HT1080 (cell line): Measurements from ENCODE around the gene MAGEH1. TPM values are rescaled to one million over a fixed set of nuclear protein-coding genes. Genes with fewer than 3 reads are reported as not detected.
A peak's percentile ranks its signal among the peaks of the same experiment; 100 is the strongest.
"Not testable (repeated sequence)": the region's sequence is repeated elsewhere in the genome, so short reads cannot be mapped to it uniquely, and the experiment has no call there.

Experiments used
- DNase-seq: peaks from one replicate; pipeline ENCODE4 v3.0.0-alpha.2; 2015; ENCODE audit warnings: low read depth
- polyA plus RNA-seq, 2 experiments: library from polyadenylated mRNA; depleted of rRNA; stranded (reverse); fragments of >200 nt; gene quantifications; 2 replicates each; pipeline ENCODE4 v1.2.3, GENCODE V29; 2015
- total RNA-seq: library from RNA; depleted of rRNA; stranded (reverse); fragments of >200 nt; shearing (Covaris generic); gene quantifications from 2 replicates; pipeline ENCODE4 v1.2.3, GENCODE V29; 2014; rRNA removed

MAGEH1 gene, protein sequence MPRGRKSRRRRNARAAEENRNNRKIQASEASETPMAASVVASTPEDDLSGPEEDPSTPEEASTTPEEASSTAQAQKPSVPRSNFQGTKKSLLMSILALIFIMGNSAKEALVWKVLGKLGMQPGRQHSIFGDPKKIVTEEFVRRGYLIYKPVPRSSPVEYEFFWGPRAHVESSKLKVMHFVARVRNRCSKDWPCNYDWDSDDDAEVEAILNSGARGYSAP
- total RNA-seq, result 7.9 and 10.5 TPM in 2 replicates
- 5.1 and 6.6 TPM in 2 replicates for polyA plus RNA-seq (2015; cell fraction: cytosol; rRNA removed)
- polyA plus RNA-seq (2015; cell fraction: nucleus; rRNA removed), result 6.7 TPM in 2 replicates

DNA sequence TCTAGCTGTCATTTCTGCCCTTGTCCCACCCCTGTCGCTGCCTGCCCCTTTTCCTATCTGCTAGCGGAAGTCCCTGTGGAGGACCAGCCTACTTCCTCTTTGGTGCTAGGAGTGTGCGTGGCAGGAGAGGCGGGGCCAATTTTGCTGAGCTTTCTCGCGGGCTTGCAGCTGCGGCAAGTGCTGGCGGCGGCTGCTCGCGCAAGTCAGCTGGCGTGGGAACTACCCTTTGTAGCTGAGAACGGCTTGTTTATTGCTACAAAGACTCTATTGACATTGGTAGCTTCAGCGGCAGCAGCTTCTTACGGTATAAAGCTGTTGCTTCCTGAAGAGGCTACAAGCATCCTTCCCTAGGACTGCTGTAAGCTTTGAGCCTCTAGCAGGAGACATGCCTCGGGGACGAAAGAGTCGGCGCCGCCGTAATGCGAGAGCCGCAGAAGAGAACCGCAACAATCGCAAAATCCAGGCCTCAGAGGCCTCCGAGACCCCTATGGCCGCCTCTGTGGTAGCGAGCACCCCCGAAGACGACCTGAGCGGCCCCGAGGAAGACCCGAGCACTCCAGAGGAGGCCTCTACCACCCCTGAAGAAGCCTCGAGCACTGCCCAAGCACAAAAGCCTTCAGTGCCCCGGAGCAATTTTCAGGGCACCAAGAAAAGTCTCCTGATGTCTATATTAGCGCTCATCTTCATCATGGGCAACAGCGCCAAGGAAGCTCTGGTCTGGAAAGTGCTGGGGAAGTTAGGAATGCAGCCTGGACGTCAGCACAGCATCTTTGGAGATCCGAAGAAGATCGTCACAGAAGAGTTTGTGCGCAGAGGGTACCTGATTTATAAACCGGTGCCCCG lies at the start of gene MAGEH1:
TSS of gene MAGEH1 (plus strand) at position 138 of the 843 bp plus-strand sequence. CDS start at position 386, 248 bp downstream.
- peak; percentile 67 for DNase-seq

DNA sequence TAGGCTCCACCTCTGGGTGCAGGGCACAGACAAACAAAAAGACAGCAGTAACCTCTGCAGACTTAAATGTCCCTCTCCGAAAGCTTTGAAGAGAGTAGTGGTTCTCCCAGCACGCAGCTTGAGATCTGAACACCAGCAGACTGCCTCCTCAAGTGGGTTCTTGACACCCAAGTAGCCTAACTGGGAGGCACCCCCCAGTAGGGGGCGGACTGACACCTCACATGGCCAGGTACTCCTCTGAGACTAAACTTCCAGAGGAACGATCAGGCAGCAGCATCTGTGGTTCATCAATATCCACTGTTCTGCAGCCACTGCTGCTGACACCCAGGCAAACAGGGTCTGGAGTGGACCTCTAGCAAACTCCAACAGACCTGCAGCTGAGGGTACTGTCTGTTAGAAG lies 24.8 kb upstream of the MAGEH1 start:
- not testable (repeated sequence) for DNase-seq

DNA sequence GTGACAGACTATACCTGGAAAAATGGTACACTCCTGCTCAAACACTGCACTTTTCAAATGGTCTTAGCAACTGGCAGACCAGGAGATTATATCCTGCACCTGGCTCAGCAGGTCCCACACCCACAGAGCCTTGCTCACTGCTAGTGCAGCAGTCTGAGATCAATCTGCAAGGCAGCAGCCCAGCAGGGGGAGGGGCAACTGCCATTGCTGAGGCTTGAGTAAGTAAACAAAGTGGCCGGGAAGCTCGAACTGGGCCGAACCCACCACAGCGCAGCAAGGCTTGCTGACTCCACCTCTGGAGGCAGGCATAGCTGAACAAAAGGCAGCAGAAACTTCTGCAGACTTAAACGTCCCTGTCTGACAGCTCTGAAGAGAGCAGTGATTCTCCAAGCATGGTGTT lies 8.5 kb upstream of the MAGEH1 start:
- DNase-seq, result not testable (repeated sequence)

DNA sequence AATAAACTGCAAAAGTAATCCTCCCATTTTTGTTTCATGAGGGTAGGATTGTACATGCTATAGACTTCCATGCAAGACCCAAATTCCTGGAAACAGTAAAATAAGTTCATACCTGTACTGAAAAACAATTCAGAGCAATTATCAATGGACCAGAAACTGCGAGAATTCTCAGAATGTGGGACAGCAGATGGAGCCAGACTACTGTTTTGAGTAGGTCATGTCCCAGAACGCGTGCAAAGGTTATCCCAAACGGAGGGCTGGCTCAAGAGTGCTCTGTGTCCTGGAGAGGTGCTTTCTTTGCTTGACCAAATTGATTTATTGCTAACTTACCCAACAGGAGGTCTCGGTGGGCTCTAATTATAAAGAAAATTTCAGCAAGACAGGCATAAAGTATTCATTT lies 1.7 kb upstream of the MAGEH1 start:
- DNase-seq, result no peak

DNA sequence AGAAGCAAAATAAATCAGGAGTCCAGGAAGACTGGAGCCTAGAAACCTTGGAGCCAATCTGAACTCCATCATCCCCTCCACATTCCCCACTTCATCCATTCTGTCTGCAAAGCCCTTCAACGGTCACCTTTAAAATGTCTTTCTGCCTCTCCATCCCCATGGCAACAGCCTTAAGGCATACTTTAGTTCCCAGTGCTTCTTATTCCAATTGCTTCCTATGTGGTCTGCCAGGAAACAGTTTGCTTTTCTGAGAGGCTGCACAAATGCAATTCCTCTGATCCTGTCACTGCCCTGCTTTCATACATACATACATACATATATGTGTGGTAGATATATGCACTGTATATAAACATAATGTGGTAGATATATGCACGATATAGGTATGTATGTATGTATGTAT lies 786 bp upstream of the MAGEH1 start:
- DNase-seq, result no peak

DNA sequence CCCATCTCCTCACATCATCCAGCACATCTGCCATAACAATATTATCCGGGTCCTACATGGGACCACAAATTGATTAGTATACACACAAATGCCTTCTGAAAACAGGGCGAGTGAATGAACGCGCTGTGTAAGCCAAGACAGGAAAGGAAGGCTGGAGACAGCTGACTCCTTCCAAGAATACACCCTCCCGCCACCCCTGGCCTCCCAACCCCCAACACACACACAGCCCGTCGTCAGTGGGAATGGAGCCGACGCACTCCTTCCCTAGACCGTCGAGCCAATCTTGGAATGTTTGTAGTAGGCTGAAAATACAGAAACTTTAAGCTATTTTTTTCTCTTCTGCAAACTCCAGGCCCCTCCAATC lies 319 bp upstream of the MAGEH1 start:
- no peak for DNase-seq

DNA sequence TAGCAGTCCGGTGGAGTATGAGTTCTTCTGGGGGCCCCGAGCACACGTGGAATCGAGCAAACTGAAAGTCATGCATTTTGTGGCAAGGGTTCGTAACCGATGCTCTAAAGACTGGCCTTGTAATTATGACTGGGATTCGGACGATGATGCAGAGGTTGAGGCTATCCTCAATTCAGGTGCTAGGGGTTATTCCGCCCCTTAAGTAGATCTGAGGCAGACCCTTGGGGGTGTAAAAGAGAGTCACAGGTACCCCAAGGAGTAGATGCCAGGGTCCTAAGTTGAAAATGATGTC lies 852 bp downstream of the MAGEH1 start:
- DNase-seq, result no peak

DNA sequence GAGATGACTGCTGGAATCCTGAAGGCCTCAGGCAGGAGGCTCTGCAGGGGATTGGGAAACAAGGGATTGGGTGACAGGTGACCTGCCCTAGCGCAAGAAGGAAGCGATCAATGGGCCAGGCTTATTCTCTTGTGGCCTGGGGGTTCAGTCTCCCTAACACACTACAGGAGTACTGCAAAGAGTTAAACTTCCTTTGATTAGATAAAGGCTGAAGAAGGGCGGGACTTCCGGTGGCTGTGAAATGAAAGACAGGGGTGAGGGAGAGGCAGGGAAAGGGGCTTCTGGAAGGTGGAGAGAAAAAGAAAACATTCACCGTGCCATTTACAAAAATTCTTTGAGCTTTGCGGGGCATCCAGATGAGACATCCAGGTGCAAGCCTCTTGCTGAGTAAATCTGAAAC lies 3.8 kb downstream of the MAGEH1 start:
- DNase-seq, result not testable (repeated sequence)

DNA sequence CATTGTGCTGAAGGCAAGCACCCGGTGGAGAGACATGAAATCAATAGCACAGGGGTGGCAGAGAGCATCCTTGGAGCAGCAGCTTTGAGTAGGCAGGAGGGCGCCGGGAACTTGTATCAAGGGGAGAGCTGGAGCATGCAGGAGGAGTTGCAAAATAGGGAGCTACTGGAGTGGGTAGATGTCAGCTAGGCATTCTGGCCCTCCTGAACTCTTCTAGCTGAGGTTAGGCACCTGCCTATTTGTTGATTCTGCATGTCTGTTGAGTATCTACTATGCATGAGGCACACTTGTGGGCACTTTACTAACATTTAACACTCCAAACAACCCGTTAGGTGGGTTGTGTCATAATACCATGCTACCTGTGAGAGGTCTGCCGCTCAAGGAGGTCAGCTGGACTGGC lies 7.5 kb downstream of the MAGEH1 start:
- not testable (repeated sequence) for DNase-seq

DNA sequence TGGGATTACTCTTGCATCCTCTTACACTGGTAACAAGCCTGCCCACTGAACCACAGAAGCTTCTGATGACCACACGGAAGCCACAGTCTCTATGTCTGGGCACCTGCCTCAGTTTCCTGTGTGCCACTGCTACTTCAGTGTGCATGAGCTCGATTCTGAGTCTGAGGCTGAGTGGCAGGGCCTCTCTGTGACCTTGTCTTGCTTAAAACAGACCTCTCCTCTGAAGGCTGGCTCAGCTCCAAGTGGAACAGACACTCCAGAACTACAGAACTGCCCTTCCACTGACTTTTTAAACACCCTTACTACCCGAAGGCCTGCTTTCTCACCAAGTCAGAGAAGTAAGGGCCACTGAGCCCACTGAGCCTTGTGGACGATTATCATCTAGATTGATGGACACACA lies 8.0 kb downstream of the MAGEH1 start:
- not testable (repeated sequence) for DNase-seq

DNA sequence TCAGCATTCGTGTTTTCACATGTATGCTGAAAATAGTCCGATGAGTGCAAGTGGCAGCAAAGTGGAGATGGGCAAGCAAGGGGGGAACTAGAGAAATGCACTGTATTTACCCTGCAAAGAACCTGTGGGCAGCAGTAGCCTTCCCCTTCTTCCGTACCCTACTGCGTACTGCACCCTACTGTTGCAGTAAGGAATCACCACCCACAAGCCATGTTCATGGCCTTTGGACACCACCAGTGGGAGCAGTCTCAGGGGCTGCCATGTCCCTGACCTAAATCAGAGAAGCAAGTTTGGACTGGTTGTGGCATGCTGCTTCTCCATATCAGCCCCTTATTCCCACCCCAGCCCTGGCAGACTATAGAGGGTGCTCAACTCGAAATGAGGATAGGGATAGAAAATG lies 12.1 kb downstream of the MAGEH1 start:
- DNase-seq, result not testable (repeated sequence)

DNA sequence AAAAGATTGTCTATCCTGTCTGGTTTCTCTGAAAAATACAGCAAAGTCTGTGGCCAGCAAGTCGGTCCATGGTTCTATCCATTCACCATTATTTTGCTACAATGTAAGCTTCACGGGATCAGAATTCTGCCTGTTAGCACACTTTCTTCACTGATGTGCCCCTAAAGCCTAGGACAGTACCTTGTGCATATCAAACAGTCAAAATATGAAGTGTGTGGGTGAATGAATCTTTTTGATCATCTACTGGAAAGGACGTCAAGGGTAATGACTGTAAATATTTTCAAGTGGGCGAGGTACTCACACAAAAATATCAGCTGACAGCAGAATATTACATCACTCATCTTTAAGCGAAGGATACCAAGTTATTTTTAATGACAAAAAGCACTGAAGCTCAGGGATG lies 13.2 kb downstream of the MAGEH1 start:
- DNase-seq, result not testable (repeated sequence)

DNA sequence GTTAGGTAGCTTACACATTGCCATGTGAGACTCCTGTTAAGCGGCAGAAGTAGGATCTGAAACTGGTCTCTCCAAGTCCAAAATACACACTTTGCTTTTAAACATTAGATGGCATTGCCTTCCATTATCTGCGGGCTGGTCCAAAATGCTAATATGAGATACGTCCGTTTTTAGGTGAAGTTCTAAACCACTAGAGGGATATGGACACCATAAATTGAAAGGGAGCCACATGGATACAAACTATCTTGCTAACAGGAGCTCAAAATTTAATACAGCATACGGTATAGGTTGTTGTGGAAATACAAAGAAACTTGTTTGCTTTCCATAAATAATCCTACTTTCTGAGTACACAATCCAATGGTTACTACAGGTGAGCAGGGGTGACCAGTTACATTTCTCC lies 13.9 kb downstream of the MAGEH1 start:
- not testable (repeated sequence) for DNase-seq

DNA sequence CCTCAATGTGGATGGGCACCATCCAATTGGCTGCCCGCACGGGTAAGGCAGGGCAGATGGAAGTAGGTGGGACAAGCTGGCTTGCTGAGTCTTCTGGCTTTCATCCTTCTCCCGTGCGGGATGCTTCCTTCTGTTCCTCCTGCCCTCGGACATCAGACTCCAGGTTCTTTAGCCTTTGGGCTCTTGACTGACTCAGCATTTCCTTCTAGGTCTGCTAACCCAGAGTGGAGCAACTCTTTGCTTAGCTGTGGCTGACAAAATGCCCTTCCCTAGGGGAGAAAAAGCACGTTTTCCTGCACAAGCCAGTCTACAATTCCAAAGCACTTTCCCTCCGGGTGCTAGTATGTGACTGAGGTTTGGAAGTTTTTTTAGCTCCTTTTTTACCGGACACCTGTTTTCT lies 28.0 kb downstream of the MAGEH1 start:
- not testable (repeated sequence) for DNase-seq

DNA sequence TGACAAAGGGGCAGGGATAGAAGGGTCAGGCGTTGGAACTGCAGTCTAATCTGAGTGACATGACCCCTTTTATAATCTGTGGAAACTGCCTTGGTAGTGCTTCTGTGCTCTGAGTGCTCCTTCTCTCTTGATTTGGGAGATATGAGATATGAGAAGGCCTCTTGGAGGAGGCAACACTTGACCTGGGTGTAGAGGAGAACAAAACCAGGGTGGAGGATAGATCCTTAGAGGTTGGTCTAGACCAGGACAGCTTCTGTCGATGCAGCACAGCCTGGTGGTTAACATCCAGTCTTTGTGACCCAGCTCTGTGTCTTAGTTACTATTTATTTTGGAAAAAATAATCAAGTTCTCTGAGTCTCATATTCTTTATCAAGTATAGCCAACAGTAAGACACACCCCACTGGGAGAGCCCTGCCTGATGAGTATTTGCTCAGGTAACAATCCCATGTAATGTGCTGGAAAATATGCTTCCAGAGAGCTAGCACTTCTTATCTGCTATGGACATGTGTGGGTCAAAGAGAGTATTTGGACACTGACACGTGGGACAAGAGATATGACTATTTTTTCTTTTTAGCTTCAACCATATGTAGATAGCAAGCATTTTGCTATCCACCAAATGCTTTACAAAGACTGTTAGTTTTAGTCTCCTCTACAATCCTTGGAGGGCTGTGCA lies 28.6 kb downstream of the MAGEH1 start:
- no peak for DNase-seq

DNA sequence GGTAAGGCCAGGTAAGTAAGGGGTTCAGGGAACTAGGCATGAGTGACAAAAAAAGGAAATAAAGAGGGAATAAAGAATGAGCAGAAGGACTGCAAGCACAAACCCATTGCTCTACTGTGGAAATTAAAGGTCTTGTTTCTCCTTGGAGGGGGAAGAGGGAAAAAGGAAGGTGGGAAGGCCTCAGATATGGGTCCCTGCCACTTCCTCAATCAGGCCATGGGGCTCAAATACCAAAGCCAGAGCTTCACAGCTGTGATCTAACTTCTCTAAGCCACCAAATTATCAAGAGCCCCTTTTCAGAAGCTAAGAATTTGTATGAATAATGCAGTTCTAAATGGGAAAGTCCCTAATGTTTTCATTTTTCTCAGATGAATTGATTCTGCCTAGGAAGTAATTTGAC lies 33.0 kb downstream of the MAGEH1 start:
- DNase-seq, result no peak

DNA sequence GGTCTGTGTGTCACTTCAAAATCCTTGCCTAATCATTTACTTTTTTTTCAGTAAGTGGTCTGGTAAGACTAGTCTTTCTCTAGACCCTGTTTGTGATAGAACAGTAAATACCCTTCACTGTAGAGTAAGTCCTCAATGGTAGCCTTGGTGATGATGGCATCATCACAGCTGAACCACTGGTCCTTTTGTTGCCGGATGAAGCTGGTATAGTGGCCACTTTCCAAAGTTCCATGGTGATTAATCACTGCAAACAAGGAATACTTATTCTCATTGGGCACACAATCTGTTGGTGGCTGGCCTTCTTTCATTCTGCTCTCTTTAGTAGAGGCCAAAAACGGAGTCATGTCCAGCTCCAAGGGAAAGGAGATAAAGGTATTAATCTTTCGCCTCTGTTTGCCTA lies 34.8 kb downstream of the MAGEH1 start:
- DNase-seq, result peak; percentile 52

DNA sequence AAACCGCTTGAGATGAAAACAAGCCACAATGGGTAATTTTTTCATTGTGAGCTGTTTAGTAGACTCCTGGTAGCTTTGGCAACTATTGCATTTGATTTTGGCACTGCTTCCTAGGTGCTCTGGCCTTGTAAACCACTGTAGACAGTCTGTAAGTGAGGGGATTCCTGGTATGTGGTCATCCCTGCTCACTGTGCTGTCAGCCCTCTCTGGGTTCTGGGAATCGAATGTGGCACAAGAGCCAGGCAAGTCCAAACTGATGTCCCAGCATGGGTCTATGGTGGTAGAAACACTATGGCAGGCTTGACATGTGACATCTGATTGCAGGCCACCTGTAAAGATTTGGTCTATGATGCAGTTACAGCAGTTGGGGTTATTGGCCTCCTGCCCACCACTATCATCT lies 35.2 kb downstream of the MAGEH1 start:
- no peak for DNase-seq

DNA sequence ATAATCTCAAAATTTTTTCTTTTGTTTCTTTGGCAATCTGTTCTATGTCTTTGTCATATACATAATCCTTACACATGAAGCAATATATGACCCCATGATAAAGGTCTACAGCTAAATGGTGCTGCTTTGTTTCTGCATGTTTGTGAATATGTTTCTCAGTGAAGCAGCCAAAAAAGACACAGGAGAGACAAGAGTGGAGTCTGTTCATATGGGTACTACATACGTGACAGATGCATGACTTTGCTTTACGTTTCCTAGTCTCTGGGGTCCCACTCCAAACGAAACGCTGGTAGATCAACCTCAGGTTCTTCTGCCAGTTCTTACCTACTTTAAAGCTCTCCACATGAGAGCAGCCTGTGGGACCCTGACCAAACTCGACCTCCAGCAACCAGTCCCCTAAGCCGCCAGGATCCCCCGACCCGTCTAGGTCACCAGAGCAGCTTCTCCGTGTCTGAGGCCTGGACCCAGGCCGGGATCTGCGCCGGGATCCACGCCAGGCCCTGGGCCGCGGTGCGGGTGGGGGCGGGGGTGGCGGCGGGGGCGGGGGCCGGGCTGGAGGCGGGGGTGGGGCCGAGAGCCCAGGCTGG lies 36.2 kb downstream of the MAGEH1 start:
- no peak for DNase-seq

DNA sequence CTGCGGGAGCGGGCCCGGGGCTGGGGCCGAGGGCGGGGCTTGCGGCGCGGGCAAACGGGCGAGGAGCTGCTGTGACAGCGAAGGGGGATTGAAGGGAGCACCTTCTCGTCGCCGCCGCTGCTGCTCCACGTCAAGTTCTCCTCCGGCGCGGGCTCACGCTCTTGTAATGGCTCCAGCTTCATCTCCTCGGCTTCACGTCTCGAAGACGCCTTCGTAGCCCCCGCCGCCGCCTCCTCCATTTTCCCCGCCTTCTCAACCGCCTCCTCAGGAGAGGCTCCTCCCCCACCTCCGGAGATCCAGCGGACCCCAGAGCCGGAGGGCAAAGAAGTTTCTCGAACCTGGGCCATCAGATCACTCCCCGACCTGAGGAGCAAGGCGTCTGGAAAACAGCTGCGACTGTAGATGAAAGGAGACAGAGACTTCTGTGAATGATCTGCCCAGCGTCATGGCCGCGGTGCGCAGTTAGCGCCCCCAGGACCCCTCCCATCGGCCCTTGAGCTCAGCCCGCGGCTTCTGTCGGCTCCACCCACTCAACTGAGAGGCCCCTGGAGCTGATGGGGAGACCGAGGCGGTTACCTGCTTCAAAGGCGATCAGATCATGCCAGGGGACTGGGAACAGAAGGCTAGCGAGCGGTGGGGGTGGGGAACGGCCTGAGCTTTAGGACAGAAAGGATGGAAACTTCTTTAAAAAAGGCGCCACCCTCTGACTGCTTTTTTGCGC lies 36.8 kb downstream of the MAGEH1 start:
- peak; percentile 26 for DNase-seq

DNA sequence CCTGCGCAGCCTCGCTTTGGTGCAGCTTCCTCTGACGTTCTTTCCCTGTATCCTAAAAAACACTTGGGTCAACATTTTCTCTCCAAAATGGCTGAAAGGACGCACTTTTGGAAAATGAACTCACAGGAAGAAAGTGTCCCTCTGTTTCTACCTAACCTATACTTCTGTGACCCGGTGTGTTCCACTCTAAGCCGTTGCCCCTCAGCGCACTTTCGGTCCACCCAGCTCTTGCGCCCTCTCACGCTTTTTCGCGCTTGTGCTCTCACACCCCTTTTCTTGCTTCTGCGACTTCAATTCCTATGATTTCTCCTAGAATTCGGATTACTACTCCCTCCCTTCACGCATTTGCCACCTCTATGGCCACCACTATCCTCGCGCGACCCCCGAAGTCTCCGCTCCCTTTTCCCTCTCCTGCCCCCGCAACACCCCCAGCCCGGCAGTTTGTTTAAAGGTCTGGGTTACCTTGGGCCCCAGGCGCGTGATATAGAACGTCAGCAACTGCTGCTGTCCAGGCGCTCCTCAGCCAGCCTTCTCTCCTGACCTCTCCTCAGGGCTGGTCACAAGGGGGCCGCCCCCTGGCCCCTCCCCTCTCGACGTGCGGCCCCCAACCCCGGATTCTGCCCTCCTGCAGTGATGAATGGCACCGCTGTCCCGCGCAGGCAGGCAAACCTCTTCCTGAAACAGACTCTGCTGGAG lies 37.5 kb downstream of the MAGEH1 start, which contains the start of gene USP51:
TSS of gene USP51 (minus strand) at position 535 of the 696 bp plus-strand sequence. CDS start 909 bp downstream, outside the sequence.
- DNase-seq, result no peak
